ENCODE data around the gene NDUFS4. TPM values are rescaled to one million over a fixed set of nuclear protein-coding genes. Genes with fewer than 3 reads are reported as not detected.

NDUFS4 gene
- total RNA-seq, 1 experiment from 2014 or later = 72.6 TPM

DNA sequence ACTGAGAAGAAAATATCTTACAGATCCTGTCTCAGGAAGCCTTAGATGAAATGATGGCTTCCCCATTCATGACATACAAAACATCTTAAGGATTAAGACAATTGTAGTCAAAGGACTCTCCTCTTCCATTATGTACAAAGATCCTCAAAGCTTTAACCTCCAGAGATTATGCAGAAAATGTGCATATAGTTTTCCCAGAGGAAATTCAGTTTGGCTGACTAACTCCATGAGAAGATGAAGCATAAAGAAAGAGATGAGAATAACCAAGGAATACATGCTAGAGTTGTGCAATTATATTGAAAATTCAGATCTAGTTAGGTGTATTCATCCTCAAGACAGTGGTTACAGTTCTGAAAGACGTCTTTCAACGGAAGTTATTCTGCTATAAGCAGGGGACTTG, 18.6 kb upstream of the NDUFS4 start:
- no peak for DNase-seq
- no TSS peak for BruUV-seq (replicated peaks)
- intact Hi-C loops (cut with micrococcal nuclease) = no loop called here
- no peaks in the 10 kb centered on the region for H3K4me1 ChIP-seq (ENCODE audit: insufficient read depth, low read length)
- no peaks in the 10 kb centered on the region for H3F3A ChIP-seq (ENCODE audit: low read length, unreplicated experiment)
- no peak for ATAC-seq
- H3K4me2 ChIP-seq (ENCODE audit: low read length) = no peak overlapping the region
- no peaks in the 10 kb centered on the region for H4K20me1 ChIP-seq (ENCODE audit: low read length)
- no peaks in the 10 kb centered on the region for H3K79me2 ChIP-seq (ENCODE audit: low read length)
- ChIA-PET CTCF (no interaction called here), POLR2A (ENCODE audit: unreplicated experiment) (no interaction called here)
- H2AFZ ChIP-seq (ENCODE audit: low read length) = no peak overlapping the region
- no peak overlapping the region for H3K27ac ChIP-seq (ENCODE audit: low read length)
- no peak overlapping the region for H3K4me3 ChIP-seq (ENCODE audit: low read length)
- H3K9me2 ChIP-seq (replicated peaks; ENCODE audit: low read length) = no peaks in the 10 kb centered on the region
- H3K9me3 ChIP-seq (ENCODE audit: low read length) = no peaks in the 10 kb centered on the region
- H3K36me3 ChIP-seq (ENCODE audit: low read depth, low read length) = no peaks in the 10 kb centered on the region
- H3K27me3 ChIP-seq (ENCODE audit: low read length) = no peaks in the 10 kb centered on the region
- H3K9ac ChIP-seq (ENCODE audit: low read length) = no peak overlapping the region
- TF ChIP-seq EZH2phosphoT487 (IDR thresholded peaks at IDR 0.05; ENCODE audit: borderline replicate concordance, low read length) = no peak
- TF ChIP-seq, protein P1, sequence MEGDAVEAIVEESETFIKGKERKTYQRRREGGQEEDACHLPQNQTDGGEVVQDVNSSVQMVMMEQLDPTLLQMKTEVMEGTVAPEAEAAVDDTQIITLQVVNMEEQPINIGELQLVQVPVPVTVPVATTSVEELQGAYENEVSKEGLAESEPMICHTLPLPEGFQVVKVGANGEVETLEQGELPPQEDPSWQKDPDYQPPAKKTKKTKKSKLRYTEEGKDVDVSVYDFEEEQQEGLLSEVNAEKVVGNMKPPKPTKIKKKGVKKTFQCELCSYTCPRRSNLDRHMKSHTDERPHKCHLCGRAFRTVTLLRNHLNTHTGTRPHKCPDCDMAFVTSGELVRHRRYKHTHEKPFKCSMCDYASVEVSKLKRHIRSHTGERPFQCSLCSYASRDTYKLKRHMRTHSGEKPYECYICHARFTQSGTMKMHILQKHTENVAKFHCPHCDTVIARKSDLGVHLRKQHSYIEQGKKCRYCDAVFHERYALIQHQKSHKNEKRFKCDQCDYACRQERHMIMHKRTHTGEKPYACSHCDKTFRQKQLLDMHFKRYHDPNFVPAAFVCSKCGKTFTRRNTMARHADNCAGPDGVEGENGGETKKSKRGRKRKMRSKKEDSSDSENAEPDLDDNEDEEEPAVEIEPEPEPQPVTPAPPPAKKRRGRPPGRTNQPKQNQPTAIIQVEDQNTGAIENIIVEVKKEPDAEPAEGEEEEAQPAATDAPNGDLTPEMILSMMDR (conservative IDR thresholded peaks at IDR 0.05; ENCODE audit: low read depth, low read length) = no peak

DNA sequence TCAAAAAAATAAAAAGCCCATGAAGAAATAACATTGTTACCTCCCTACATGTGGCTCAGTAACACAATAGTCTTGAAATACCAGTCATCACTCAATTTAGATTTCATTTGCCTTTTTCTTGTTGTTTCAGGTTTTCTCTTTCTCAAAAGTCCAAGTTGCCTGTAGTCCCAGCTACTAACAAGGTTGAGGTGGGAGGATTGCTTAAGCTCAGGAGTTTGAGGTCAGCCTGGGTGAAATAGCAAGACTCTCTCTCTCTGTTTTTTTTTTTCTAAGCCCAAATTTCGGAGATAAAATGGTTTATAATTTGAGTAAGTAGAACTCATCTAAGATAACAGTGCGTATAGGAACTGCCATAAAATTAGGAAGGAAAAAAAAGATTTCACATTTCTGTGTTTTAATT, 17.5 kb upstream of the NDUFS4 start:
- CTCF ChIA-PET = no interaction called here
- no TSS peak for BruUV-seq (replicated peaks)

DNA sequence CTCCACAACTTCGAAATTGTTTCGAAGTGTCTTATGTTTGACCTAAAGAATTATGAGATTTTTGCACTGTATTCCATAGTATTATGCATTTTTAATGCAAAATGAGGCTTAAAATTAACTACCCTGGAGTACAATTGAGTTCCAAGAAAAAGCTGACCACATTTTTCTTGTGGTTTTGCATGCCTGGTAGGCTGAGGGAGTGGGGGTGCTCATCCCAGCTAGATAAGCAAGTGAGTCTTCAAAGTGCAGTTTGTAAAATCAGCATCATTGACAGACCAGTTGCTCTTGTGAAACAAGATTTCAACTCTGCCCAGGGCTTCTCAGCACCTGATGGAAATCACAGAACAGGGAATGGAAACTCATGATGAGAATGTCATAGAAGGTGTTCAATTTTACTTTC, 17.0 kb upstream of the NDUFS4 start:
- no peaks in the 10 kb centered on the region for H3K4me1 ChIP-seq (ENCODE audit: insufficient read depth, low read length)
- TF ChIP-seq EZH2phosphoT487 (IDR thresholded peaks at IDR 0.05; ENCODE audit: borderline replicate concordance, low read length) = no peak
- TF ChIP-seq, protein P1 (conservative IDR thresholded peaks at IDR 0.05; ENCODE audit: low read depth, low read length) = no peak
- no peak for TF ChIP-seq EZH2 (IDR thresholded peaks at IDR 0.05; ENCODE audit: low read length, unreplicated experiment)

More for the DNA sequence above, 17.5 kb upstream of the NDUFS4 start:
- intact Hi-C loops (cut with micrococcal nuclease) = no loop called here
- POLR2A ChIA-PET (ENCODE audit: unreplicated experiment) = no interaction called here
- Histone ChIP-seq H3K79me2 (ENCODE audit: low read length) (no peaks in the 10 kb centered on the region), H3K27me3 (ENCODE audit: low read length) (no peaks in the 10 kb centered on the region), H3K4me2 (ENCODE audit: low read length) (no peak overlapping the region), H3K9me2 (replicated peaks; ENCODE audit: low read length) (no peaks in the 10 kb centered on the region), H3K9me3 (ENCODE audit: low read length) (no peaks in the 10 kb centered on the region), H3K4me1 (ENCODE audit: insufficient read depth, low read length) (no peaks in the 10 kb centered on the region), H4K20me1 (ENCODE audit: low read length) (no peaks in the 10 kb centered on the region), H3K36me3 (ENCODE audit: low read depth, low read length) (no peaks in the 10 kb centered on the region), H3K9ac (ENCODE audit: low read length) (no peak overlapping the region), H3K27ac (ENCODE audit: low read length) (no peak overlapping the region), H3K4me3 (ENCODE audit: low read length) (no peak overlapping the region), H3F3A (ENCODE audit: low read length, unreplicated experiment) (no peaks in the 10 kb centered on the region), H2AFZ (ENCODE audit: low read length) (no peak overlapping the region)
- ATAC-seq = no peak
- DNase-seq = no peak
- no peak for TF ChIP-seq EZH2phosphoT487 (IDR thresholded peaks at IDR 0.05; ENCODE audit: borderline replicate concordance, low read length)
- TF ChIP-seq EZH2 (IDR thresholded peaks at IDR 0.05; ENCODE audit: low read length, unreplicated experiment) = no peak
- TF ChIP-seq, protein P1 (conservative IDR thresholded peaks at IDR 0.05; ENCODE audit: low read depth, low read length) = no peak

More for the DNA sequence above, 17.0 kb upstream of the NDUFS4 start:
- H4K20me1 ChIP-seq (ENCODE audit: low read length) = no peaks in the 10 kb centered on the region
- POLR2A ChIA-PET (ENCODE audit: unreplicated experiment) = no interaction called here
- no peaks in the 10 kb centered on the region for H3K36me3 ChIP-seq (ENCODE audit: low read depth, low read length)
- no TSS peak for BruUV-seq (replicated peaks)
- no peak overlapping the region for H3K4me2 ChIP-seq (ENCODE audit: low read length)
- no peak overlapping the region for H2AFZ ChIP-seq (ENCODE audit: low read length)
- H3K27ac ChIP-seq (ENCODE audit: low read length) = no peak overlapping the region
- intact Hi-C loops (cut with micrococcal nuclease) = no loop called here
- no peak for DNase-seq
- no peaks in the 10 kb centered on the region for H3K9me3 ChIP-seq (ENCODE audit: low read length)
- no peaks in the 10 kb centered on the region for H3F3A ChIP-seq (ENCODE audit: low read length, unreplicated experiment)
- no peak overlapping the region for H3K9ac ChIP-seq (ENCODE audit: low read length)
- no peaks in the 10 kb centered on the region for H3K9me2 ChIP-seq (replicated peaks; ENCODE audit: low read length)
- H3K27me3 ChIP-seq (ENCODE audit: low read length) = no peaks in the 10 kb centered on the region
- CTCF ChIA-PET = no interaction called here
- no peak for ATAC-seq
- no peaks in the 10 kb centered on the region for H3K79me2 ChIP-seq (ENCODE audit: low read length)
- H3K4me3 ChIP-seq (ENCODE audit: low read length) = no peak overlapping the region

Measured in PC-3 (cell line).